Esophagus mucosa (tissue), 1 donor: ENCODE data around the gene SELENOP. TPM values are rescaled to one million over a fixed set of nuclear protein-coding genes. Genes with fewer than 3 reads are reported as not detected.
"Not testable (repeated sequence)": the region's sequence is repeated elsewhere in the genome, so short reads cannot be mapped to it uniquely, and the experiment has no call there.

ENCODE experiments used
- ATAC-seq: fragments of 200-7000 bp; cut with Tn5 transposase; one replicate; pipeline ENCODE4 v1.9.1; 2020
- total RNA-seq: library from RNA; stranded (reverse); gene quantifications from one replicate; pipeline ENCODE4 v1.2.4, GENCODE V29; 2023
- donor health status: DM: yes; HTN: yes; CAD: no.

SELENOP gene
- total RNA-seq, 1 donor from 2014 or later, result 95.9 TPM

GRCh38 chr5:42826757-42827515 is 15.2 kb upstream of the SELENOP start:
- no peak for ATAC-seq

- ATAC-seq, result no peak
Observed at GRCh38 chr5:42825422-42826148, 13.9 kb upstream of the SELENOP start.

GRCh38 chr5:42824347-42824976 is 12.8 kb upstream of the SELENOP start:
- ATAC-seq, result no peak

- ATAC-seq, result no peak
Observed at GRCh38 chr5:42822548-42822947, 10.9 kb upstream of the SELENOP start.

- ATAC-seq, result no peak
Observed at GRCh38 chr5:42819745-42820144, 8.1 kb upstream of the SELENOP start.

GRCh38 chr5:42816546-42816945 is 4.9 kb upstream of the SELENOP start:
- ATAC-seq, result not testable (repeated sequence)

- ATAC-seq, result peak; percentile 82
Observed at GRCh38 chr5:42813533-42813932, 1.8 kb upstream of the SELENOP start.

GRCh38 chr5:42812620-42813019 is 928 bp upstream of the SELENOP start:
- no peak for ATAC-seq

GRCh38 chr5:42810834-42811590 is 680 bp downstream of the SELENOP start:
- no peak for ATAC-seq

GRCh38 chr5:42808888-42809611 is 2.6 kb downstream of the SELENOP start:
- ATAC-seq, result no peak

- no peak for ATAC-seq
Observed at GRCh38 chr5:42807722-42808447, 3.8 kb downstream of the SELENOP start.

- no peak for ATAC-seq
Observed at GRCh38 chr5:42806701-42807262, 4.9 kb downstream of the SELENOP start.

- ATAC-seq, result no peak
Observed at GRCh38 chr5:42806004-42806700, 5.5 kb downstream of the SELENOP start.

GRCh38 chr5:42804717-42805339 is 6.9 kb downstream of the SELENOP start:
- ATAC-seq, result no peak

GRCh38 chr5:42801516-42802166 is 10.1 kb downstream of the SELENOP start:
- ATAC-seq, result no peak

- no peak for ATAC-seq
Observed at GRCh38 chr5:42800748-42801330, 10.9 kb downstream of the SELENOP start.

GRCh38 chr5:42799668-42800114 is 12.0 kb downstream of the SELENOP start:
- no peak for ATAC-seq

GRCh38 chr5:42799241-42799608 is 12.5 kb downstream of the SELENOP start:
- no peak for ATAC-seq
